HG02763 (cell line): ENCODE results near the gene ACAT2.
"Not testable (repeated sequence)": the region's sequence is repeated elsewhere in the genome, so short reads cannot be mapped to it uniquely, and the experiment has no call there.

ENCODE experiments used
- ATAC-seq: cut with Tn5 transposase; IDR thresholded peaks from one replicate; pipeline ENCODE4 v1.9.1; 2021; ENCODE audit warnings: mild to moderate bottlenecking, moderate library complexity; ENCODE audit not compliant: unreplicated experiment

The ACAT2 gene

GRCh38 chr6:159729598-159730331, 32.1 kb upstream of the ACAT2 start:
- no peak for ATAC-seq

GRCh38 chr6:159730332-159730676, 31.5 kb upstream of the ACAT2 start:
- no peak for ATAC-seq

DNA sequence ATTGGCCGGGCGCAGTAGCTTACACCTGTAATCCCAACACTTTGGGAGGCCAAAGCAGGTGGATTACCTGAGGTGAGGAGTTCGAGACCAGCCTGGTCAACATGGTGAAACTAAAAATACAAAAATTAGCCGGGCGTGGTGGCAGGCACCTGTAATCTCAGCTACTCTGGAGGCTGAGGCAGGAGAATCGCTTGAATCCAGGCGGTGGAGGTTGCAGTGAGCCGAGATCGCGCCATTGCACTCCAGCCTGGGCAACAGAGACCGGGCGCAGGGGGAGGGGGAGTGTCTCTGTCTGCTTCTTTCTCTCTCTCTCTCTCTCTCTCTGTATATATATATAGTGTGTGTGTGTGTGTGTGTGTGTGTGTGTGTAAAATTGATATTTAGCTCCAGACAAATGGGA, 29.3 kb upstream of the ACAT2 start:
- ATAC-seq, result not testable (repeated sequence)

DNA sequence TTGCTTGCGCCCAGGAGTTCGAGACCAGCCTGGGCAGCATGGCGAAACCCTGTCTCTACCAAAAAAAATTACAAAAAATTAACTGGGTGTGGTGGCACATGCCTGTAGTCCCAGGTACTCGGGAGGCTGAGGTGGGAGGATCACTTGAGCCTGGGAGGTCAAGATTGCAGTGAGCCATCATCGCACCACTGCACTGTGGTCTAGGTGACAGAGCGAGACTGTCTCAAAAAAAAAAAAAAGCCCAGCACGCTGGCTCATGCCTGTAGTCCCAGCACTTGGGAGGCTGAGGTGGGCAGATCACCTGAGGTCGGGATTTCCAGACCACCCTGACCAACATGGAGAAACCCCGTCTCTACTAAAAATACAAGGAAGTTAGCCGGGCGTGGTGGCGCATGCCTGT, 28.4 kb upstream of the ACAT2 start:
- ATAC-seq, result not testable (repeated sequence)

DNA sequence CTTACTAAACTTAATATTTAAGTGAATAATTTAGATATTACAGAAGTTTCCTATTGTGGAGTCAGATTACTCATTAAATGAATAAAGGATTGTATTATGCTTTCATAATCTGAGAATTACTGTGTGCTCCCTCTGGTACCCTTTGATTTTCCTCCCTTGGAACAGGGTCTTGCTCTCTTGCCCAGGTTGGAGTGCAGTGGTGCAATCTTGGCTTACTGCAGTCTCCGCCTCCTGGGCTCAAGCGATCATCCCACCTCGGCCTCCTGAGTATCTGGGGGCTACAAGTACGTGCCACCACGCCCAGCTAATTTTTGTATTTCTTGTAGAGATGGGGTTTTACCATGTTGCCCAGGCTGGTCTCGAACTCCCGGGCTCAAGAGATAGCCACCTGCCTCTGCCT, 24.9 kb upstream of the ACAT2 start:
- no peak for ATAC-seq

DNA sequence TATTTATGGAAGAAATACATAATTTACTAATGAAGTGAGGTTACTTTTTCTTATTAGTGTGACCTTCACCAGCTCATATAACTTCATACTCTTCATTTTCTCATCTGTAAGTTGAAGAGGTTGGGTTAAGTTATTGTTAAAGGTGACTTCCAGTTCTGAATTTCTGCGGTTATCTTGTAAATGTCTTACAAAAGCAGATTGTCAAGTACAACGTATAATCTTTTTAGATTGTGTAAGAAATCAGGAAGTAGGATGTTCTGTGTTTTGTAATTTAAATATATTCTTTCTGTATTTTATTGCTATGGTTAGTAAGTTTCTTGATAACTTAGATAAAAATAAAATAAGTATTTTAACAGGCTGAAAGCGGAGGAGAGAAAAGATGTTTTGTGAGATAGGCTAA, 22.5 kb upstream of the ACAT2 start:
- no peak for ATAC-seq

- ATAC-seq, result no peak
These were observed 19.7 kb upstream of the ACAT2 start for GRCh38 chr6:159742165-159742564.

- ATAC-seq, result no peak
These were observed 16.8 kb upstream of the ACAT2 start for GRCh38 chr6:159745081-159745480.

DNA sequence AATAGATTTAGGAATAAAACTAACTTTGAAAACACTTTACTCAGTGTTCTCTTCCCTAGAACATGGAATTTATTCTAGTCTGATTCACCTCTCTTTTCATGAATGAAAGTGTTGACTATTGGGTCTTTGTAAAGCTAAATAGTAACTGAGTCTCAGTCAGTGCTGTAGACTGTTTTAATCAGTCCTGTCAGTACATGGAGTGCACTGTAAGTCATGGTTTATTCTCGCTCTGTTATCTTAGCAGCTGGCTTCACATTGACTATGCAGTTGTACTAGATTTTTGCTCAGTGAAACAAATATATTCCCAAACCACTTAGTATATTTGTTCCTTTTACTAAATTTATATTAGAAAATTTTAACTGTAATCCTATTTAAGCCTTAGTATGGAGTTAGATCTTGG, 15.1 kb upstream of the ACAT2 start:
- ATAC-seq, result no peak

DNA sequence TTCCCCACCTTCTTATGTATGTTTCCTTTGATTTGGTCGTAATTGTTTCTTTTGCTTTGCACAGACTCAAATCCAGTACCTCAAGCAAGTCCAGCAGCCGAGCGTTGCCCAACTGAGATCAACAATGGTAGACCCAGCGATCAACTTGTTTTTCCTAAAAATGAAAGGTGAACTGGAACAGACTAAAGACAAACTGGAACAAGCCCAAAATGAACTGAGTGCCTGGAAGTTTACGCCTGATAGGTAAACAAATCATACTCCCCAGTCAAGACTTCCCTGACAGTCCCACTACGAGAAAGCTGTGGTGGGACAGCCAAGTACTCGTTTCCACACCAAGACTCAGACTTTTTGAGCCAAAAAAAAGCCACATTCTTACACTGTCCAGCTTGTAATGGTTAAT, 13.7 kb upstream of the ACAT2 start:
- ATAC-seq, result not testable (repeated sequence)

DNA sequence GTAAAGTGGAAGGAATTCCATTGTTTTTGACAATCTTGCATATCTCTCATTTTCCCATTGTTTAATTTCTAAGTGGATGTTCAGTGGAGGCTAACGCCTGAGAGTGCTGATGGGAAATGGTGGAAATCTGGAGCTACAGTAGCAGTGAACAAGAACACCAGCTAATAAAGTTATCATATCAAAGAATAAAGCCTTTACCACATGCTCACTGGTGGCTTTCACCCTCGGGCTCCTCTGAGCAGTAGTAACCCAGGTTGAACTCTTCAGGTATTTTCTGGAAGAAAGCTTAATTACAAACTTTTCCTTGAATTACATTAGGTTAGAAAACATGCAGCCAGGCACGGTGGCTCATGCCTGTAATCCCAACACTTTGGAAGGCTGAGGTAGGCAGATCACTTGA, 10.4 kb upstream of the ACAT2 start:
- no peak for ATAC-seq

DNA sequence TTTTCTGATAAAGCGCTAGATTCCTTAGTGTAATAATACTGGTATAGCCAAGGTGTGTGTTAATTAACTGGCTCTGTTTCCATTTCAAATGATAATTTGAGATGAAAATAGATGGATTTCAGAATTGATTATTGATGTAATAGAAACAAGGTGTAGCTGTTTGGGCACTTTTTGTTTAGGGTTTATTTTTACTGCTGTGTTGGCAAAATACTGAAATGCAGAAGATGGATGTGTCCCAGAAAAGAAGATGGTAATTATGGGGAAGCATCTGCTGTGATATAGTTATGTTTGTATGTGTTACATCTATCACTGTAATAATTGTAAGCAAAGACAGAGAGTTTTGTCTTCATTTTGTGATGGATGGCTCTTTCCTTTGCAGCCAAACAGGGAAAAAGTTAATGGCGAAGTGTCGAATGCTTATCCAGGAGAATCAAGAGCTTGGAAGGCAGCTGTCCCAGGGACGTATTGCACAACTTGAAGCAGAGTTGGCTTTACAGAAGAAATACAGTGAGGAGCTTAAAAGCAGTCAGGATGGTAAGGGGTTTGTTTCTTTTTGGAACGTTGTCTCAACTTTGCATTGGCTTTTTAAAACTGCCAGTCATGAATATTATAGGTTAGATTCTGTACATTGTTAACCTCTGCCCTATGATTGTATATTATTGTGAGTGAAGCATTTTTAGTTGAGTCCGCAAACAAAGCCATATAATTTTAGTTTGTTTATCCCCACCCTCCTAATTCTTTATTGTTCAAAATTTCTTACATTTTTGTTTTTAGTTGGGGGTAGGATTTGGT, 8.6 kb upstream of the ACAT2 start:
- ATAC-seq, result no peak

GRCh38 chr6:159754401-159754800, 7.4 kb upstream of the ACAT2 start:
- no peak for ATAC-seq

DNA sequence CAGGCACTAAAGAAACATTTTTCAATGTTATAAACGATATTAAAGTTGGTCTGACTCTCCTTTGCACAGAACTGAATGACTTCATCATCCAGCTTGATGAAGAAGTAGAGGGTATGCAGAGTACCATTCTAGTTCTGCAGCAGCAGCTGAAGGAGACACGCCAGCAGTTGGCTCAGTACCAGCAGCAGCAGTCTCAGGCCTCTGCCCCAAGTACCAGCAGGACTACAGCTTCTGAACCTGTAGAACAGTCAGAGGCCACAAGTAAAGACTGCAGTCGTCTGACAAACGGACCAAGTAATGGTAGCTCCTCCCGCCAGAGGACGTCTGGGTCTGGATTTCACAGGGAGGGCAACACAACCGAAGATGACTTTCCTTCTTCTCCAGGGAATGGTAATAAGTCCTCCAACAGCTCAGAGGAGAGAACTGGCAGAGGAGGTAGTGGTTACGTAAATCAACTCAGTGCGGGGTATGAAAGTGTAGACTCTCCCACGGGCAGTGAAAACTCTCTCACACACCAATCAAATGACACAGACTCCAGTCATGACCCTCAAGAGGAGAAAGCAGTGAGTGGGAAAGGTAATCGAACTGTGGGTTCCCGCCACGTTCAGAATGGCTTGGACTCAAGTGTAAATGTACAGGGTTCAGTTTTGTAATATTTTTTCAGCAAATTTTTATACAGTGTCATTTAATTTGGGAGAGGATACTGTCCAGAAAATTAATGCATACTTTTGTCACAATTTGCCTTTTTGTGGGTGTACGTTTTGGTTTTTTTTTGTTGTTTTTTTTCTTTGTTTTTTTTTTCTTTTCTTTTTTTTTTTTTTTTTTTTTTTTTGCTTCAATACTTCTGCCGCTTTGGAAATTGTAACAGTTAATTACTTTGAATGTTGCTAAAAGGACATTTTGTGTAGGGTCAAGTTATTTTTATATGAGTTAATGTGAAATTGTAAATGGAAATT, 6.6 kb upstream of the ACAT2 start:
- ATAC-seq, result no peak

DNA sequence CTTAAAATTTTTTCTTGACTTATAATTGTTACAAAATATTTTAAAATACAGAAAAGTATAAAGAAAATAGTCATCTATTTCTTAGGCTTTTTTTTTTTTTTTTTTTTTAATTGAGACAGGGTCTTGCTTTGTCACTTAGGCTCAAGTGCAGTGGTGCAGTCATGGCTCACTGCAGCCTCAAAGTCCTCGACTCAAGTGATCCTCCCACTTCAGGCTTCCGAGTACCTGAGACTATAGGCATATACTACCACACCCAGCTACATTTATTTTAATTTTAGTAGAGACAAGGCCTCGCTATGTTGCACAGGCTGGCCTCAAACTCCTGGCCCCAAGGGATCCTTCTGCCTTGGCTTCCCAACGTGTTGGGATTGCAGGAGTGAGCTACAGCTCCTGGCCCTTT, 5.3 kb upstream of the ACAT2 start:
- ATAC-seq, result no peak

DNA sequence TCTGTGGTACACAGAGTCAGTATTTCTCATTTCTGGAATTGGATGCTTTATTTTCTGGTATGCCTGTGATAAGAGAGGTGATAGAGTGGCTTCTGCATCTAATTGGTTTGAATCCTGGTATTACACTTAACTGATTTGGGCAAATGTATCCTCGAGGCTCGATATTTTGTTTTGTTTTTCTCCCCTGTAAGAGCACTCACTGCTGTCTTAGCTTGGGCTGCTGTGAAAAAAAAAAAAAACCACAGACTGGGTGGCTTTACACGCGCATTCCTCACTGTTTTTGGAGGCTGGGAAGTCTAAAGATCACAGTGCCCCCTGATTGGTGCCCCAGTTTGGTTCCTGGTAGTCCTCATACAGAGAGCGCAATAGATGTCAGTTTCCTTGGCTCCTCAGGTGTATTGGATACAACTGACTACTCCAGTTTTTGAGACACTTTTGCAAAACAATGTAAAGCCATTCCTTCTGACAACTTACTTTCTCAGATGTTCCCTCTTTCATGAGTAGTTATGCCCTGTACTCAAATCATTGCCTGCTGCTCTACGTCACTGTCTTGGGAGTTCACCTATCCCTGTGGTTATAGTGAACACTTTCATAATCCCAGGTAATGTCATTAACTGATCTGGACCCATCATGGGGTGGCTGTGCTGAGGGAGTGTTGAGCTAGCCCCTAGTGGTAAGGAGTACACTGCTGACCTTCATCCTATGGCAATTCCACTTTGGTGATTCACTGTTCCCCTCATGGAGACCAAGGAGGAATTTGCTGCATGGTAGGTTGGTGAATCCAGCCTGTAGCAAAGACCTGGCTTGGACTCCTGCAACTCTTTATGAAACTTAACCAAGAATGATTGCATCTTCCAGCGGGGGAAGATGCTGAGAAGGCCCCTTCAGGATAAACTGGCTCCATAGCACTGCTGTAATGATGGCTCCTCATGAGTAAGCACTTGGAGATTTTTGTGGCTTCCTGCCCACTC, 3.5 kb upstream of the ACAT2 start:
- no peak for ATAC-seq

- ATAC-seq, result no peak
These were observed 2.2 kb upstream of the ACAT2 start for GRCh38 chr6:159759645-159760044.

GRCh38 chr6:159760602-159761057, 1.2 kb upstream of the ACAT2 start:
- ATAC-seq, result no peak

GRCh38 chr6:159761129-159761872, 544 bp upstream of the ACAT2 start:
- ATAC-seq, result peak; percentile 1
